ENCODE results near the gene REEP1.

- TF ChIP-seq EZH2 (IDR thresholded peaks at IDR 0.05; ENCODE audit: insufficient read depth, poor library complexity, severe bottlenecking) (no peak), EZH2phosphoT487 (IDR thresholded peaks at IDR 0.05; ENCODE audit: insufficient read depth, low read depth) (no peak)
Observed at GRCh38 chr2:86204458-86204857, 133.0 kb downstream of the REEP1 start.
